PFSK-1 (cell line): ENCODE results near the gene ZNF154.

ENCODE experiments used
- FOXP2 ChIP-seq: optimal IDR thresholded peaks from 2 replicates; pipeline ENCODE3; 2011; ENCODE audit warnings: borderline replicate concordance, control low read depth, inconsistent platforms; ENCODE audit not compliant: insufficient read depth; ENCODE audit errors: extremely low read length, extremely low read depth
- POLR2AphosphoS5 ChIP-seq: IDR thresholded peaks from 2 replicates; pipeline ENCODE4 v1.6.1; 2012; ENCODE audit warnings: low read depth, mild to moderate bottlenecking, control low read depth, low read length, moderate library complexity
- SIN3A ChIP-seq: IDR thresholded peaks from 2 replicates; pipeline ENCODE4 v1.6.1; 2012; ENCODE audit warnings: mild to moderate bottlenecking, low read length, moderate library complexity, borderline replicate concordance; ENCODE audit not compliant: insufficient read depth
- TAF1 ChIP-seq: IDR thresholded peaks from 2 replicates; pipeline ENCODE4 v1.6.1; 2012; ENCODE audit warnings: low read length, control low read depth, borderline replicate concordance; ENCODE audit not compliant: insufficient read depth
- TF ChIP-seq, protein P1 (sequence below), 2 experiments: IDR thresholded peaks; 2 replicates each; pipeline versions ENCODE4 v1.6.1 to v1.8.0; 2011 to 2012; ENCODE audit warnings: low read depth in 2 of 2, low read length in 2 of 2, control low read depth in 1 of 2, inconsistent platforms in 1 of 2, mild to moderate bottlenecking in 1 of 2, moderate library complexity in 1 of 2; ENCODE audit not compliant: insufficient read depth in 1 of 2

The ZNF154 gene

DNA sequence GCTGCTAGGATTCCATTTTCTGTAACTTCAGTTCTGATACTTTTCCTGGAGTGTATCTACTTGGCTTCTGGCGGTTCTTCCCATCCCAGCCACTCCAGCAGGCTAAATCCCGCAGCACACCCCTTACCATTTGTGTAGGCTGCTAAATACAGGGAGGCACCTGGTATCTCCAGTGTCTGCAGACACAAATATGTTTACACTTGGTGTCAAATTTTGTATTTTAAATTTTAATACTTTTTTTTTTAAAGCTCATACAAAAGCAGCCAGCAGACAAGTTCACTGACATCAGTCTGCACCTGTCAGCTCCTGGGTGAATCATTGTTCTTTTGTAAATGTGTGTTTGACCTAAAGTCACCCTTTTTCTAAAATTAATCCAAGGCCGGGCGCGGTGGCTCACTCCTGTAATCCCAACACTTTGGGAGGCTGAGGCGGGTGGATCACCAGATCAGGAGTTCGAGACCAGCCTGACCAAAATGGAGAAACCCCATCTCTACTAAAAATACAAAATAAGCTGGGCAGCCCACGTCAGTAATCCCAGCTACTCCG, 43.7 kb downstream of the ZNF154 start:
- no peak for TF ChIP-seq SIN3A
- TF ChIP-seq, protein P1, sequence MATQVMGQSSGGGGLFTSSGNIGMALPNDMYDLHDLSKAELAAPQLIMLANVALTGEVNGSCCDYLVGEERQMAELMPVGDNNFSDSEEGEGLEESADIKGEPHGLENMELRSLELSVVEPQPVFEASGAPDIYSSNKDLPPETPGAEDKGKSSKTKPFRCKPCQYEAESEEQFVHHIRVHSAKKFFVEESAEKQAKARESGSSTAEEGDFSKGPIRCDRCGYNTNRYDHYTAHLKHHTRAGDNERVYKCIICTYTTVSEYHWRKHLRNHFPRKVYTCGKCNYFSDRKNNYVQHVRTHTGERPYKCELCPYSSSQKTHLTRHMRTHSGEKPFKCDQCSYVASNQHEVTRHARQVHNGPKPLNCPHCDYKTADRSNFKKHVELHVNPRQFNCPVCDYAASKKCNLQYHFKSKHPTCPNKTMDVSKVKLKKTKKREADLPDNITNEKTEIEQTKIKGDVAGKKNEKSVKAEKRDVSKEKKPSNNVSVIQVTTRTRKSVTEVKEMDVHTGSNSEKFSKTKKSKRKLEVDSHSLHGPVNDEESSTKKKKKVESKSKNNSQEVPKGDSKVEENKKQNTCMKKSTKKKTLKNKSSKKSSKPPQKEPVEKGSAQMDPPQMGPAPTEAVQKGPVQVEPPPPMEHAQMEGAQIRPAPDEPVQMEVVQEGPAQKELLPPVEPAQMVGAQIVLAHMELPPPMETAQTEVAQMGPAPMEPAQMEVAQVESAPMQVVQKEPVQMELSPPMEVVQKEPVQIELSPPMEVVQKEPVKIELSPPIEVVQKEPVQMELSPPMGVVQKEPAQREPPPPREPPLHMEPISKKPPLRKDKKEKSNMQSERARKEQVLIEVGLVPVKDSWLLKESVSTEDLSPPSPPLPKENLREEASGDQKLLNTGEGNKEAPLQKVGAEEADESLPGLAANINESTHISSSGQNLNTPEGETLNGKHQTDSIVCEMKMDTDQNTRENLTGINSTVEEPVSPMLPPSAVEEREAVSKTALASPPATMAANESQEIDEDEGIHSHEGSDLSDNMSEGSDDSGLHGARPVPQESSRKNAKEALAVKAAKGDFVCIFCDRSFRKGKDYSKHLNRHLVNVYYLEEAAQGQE (IDR thresholded peaks at IDR 0.05; ENCODE audit: insufficient read depth in 1 of 2, low read depth in 2 of 2, low read length in 2 of 2) = no peak
- TF ChIP-seq POLR2AphosphoS5 = no peak
- TF ChIP-seq FOXP2 = no peak
- TF ChIP-seq TAF1 = no peak

DNA sequence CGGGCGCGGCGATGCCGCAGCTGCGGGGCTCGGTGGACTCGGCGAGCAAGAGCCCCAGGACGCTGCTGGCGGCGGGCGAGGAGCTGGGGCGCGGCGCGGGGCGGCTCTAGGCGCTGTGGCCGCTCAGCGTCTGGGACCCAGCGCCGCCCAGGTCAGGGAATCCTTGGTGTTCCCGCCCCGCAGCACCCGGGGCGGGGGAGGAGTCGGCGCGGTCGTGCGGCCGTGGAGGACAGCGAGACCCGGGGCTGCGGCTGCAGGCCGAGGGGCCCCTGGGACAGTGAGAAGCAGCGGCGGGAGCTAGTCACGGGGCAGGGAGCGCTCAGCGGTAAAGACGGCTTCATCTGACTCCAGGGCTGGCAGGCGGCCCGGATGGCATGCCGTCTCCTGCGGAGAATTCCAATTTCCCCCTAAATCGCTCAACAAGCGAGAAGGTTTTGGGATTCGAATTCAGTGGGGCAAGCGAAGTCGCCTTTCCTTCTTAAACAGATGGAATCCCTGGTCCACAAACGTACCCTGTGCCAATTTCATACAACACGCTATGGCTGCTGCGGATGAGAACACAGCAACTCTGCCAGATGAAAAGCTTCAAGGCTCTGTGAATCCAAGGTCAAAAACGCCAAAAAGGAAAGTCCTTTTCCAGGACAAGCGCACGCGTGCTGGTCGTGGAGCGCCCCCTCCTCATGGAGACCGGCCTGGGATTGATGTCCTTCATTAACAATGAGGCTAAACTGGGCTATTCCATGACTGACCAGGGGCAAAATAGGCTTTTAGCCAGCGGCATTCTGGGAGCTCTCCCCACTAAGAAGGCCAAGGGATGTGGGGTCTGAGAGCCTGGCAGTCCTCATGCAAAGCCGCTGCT, 44.5 kb downstream of the ZNF154 start:
- TF ChIP-seq TAF1 (no peak), FOXP2 (no peak)
- TF ChIP-seq, protein P1 (IDR thresholded peaks at IDR 0.05; ENCODE audit: insufficient read depth in 1 of 2, low read depth in 2 of 2, low read length in 2 of 2) = no peak

DNA sequence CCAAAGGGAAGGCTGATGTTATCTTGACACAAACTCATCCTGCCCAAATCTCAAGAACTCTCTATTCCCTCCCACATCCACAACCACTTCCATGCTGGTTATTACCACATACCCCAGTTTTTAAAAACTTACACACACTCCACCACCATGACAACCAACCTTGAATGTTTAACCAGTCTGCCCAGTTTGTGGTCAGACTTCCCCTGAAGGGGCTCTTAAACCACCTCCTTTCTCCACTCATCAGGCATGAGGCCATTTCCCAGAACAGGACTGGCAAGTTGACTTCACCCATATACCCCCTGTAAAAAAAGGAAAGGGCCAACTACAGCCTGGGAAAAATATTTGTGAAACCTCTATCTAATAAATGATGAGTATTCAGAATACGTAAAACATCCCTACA, 52.7 kb downstream of the ZNF154 start:
- TF ChIP-seq POLR2AphosphoS5 (no peak), TAF1 (no peak), FOXP2 (no peak), SIN3A (no peak)
- TF ChIP-seq, protein P1 (IDR thresholded peaks at IDR 0.05; ENCODE audit: insufficient read depth in 1 of 2, low read depth in 2 of 2, low read length in 2 of 2) = no peak

DNA sequence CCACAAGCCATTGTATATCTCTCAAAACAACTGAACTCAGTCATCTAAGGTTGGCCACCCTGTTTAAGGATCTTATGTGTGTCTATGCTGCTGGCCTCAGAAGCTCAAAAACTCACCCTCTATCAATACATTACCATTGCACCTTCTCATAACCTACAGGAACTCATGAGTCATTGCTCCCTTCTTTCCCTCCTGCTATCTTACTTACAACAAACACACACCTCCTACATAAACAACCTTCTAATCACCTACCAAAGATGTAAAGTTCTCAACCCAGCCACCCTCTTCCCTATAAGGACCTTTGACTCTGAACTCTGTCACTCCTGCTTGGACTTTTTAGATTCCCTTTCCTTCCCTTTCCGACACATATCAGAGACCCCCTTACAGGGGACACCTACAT, 53.6 kb downstream of the ZNF154 start:
- no peak for TF ChIP-seq POLR2AphosphoS5
- TF ChIP-seq, protein P1 (IDR thresholded peaks at IDR 0.05; ENCODE audit: insufficient read depth in 1 of 2, low read depth in 2 of 2, low read length in 2 of 2) = no peak
- TF ChIP-seq TAF1 = no peak
- TF ChIP-seq SIN3A = no peak
- no peak for TF ChIP-seq FOXP2

DNA sequence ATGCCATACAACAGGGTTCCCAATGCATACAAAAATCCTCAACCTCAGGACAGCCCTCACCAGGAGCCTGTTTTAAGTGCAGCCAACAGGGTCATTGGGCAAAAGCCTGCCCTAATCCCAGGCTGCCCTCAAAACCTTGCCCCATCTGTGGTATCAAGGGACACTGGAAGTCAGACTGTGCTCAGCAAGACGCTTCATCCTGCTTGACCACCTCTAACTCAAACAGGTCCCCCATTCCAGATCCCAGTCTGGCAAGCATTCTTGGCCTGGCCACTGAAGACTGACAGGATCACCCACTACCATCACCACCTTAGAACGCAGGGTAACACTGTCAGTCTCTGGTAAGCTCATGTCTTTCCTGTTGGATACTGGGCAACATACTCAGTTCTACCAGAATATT, 55.3 kb downstream of the ZNF154 start:
- no peak for TF ChIP-seq TAF1
- no peak for TF ChIP-seq FOXP2
- TF ChIP-seq, protein P1 (IDR thresholded peaks at IDR 0.05; ENCODE audit: insufficient read depth in 1 of 2, low read depth in 2 of 2, low read length in 2 of 2) = no peak
- no peak for TF ChIP-seq SIN3A
- no peak for TF ChIP-seq POLR2AphosphoS5
